ENCODE results near the gene KCNJ5. TPM values are rescaled to one million over a fixed set of nuclear protein-coding genes. Genes with fewer than 3 reads are reported as not detected.

Gene KCNJ5
- total RNA-seq, 2 donors from 2014 or later = 3.5 to 6.9 TPM

DNA sequence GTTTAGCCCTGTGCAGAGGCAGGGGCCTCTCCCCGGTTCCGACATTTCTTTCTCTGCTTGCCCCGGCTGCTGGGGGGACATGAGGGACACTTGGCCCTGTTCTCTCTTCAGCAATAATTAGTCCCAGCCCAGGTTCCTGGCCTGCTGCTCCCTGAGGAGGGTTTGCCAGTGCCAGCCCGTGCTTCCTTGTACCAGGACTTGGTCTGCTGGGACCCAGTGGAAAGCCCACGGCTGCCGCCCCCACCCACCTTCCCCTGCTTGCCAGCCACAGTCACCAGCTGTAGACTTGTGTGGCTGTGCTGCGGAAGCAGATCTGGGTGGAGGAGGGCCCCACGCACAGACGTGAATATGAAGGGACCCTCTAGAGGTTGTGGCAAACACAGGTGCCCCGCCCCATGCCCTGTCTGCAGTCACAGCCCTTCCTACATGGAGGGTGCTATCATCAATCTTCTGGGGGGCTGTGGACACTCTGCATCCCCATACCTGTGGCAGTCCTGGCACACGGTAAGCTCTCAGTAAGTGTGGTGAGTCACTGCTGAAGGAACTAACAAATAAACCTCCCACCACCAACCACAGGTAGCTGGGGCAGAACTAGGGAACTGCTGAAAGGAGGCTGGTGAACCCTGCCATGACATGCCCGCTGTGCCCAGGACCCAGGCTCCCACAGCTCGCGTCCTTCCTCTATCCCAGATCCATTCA is 50.6 kb downstream of the KCNJ5 start:
- H3K9me3 ChIP-seq = no peaks in the 10 kb centered on the region
- TF ChIP-seq, protein P1, sequence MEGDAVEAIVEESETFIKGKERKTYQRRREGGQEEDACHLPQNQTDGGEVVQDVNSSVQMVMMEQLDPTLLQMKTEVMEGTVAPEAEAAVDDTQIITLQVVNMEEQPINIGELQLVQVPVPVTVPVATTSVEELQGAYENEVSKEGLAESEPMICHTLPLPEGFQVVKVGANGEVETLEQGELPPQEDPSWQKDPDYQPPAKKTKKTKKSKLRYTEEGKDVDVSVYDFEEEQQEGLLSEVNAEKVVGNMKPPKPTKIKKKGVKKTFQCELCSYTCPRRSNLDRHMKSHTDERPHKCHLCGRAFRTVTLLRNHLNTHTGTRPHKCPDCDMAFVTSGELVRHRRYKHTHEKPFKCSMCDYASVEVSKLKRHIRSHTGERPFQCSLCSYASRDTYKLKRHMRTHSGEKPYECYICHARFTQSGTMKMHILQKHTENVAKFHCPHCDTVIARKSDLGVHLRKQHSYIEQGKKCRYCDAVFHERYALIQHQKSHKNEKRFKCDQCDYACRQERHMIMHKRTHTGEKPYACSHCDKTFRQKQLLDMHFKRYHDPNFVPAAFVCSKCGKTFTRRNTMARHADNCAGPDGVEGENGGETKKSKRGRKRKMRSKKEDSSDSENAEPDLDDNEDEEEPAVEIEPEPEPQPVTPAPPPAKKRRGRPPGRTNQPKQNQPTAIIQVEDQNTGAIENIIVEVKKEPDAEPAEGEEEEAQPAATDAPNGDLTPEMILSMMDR (IDR thresholded peaks at IDR 0.05) = no peak

GRCh38 chr11:128942272-128942612 is 51.1 kb downstream of the KCNJ5 start:
- H3K27ac ChIP-seq = no peak overlapping the region
- DNase-seq (ENCODE audit: low spot score) (no peak), ATAC-seq (ENCODE audit: insufficient number of reproducible peaks, low FRiP score, low read depth) (no peak)

More for the DNA sequence above, 50.6 kb downstream of the KCNJ5 start:
- H3K4me1 ChIP-seq (ENCODE audit: control insufficient read depth in 1 of 2, low read depth in 2 of 2) = no peaks in the 10 kb centered on the region
- no peaks in the 10 kb centered on the region for H3K27me3 ChIP-seq (replicated peaks; ENCODE audit: insufficient read depth)
- H3K36me3 ChIP-seq = no peaks in the 10 kb centered on the region
- no peak for DNase-seq (ENCODE audit: low spot score)
- ATAC-seq (ENCODE audit: insufficient number of reproducible peaks, low FRiP score, low read depth) = no peak
- no peak overlapping the region for H3K4me3 ChIP-seq
- H3K27ac ChIP-seq = no peak overlapping the region

GRCh38 chr11:128942817-128943427 is 51.8 kb downstream of the KCNJ5 start, which contains the start of gene TP53AIP1:
Gene TP53AIP1 (minus strand): TSS chr11:128942871. CDS start chr11:128937818, 5,053 bp downstream.
- DNase-seq (ENCODE audit: low spot score) = no peak
- TF ChIP-seq, protein P1 (IDR thresholded peaks at IDR 0.05) = no peak
- no peak within 1 kb of the TSS for H3K4me3 ChIP-seq
- no peaks in the 10 kb centered on the region for H3K9me3 ChIP-seq
- H3K4me1 ChIP-seq (ENCODE audit: control insufficient read depth in 1 of 2, low read depth in 2 of 2) = no peaks in the 10 kb centered on the region
- no peaks in the 10 kb centered on the region for H3K36me3 ChIP-seq
- ATAC-seq (ENCODE audit: insufficient number of reproducible peaks, low FRiP score, low read depth) = no peak
- no peaks in the 10 kb centered on the region for H3K27me3 ChIP-seq (replicated peaks; ENCODE audit: insufficient read depth)
- no peak within 1 kb of the TSS for H3K27ac ChIP-seq

More at GRCh38 chr11:128942272-128942612, 51.1 kb downstream of the KCNJ5 start:
- TF ChIP-seq, protein P1 (IDR thresholded peaks at IDR 0.05) = no peak
- no peak overlapping the region for H3K4me3 ChIP-seq
- H3K36me3 ChIP-seq = no peaks in the 10 kb centered on the region
- no peaks in the 10 kb centered on the region for H3K4me1 ChIP-seq (ENCODE audit: control insufficient read depth in 1 of 2, low read depth in 2 of 2)
- H3K27me3 ChIP-seq (replicated peaks; ENCODE audit: insufficient read depth) = no peaks in the 10 kb centered on the region
- no peaks in the 10 kb centered on the region for H3K9me3 ChIP-seq

DNA sequence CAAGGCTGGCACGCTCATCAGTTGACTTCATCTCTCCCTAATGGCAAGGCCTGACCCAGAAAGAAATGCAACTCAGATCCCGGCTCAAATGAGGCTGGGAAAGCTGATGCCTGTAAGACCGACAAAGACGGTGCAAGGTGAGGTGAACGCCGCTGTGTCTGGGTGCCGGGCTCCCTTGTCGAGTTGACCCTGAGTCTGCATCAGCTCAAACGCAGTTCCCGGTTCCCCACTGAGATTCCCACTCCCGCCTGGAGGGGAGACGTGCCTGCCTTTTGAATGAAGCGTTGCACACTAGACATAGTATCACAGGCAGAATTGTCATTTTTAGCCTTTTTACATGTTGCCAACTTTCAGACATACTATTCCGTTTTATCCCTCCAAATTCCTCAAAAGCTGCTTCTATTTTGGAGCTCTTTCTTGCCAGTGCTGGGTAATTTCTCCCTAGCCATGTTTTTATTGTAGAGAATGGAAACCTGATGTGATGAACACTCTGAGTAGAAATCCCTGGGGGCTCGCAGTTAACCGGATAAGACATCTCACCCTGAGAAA is 52.3 kb downstream of the KCNJ5 start:
- Histone ChIP-seq H3K27ac (no peak overlapping the region), H3K27me3 (replicated peaks; ENCODE audit: insufficient read depth) (no peaks in the 10 kb centered on the region), H3K9me3 (no peaks in the 10 kb centered on the region), H3K36me3 (no peaks in the 10 kb centered on the region), H3K4me3 (no peak overlapping the region), H3K4me1 (ENCODE audit: control insufficient read depth in 1 of 2, low read depth in 2 of 2) (no peaks in the 10 kb centered on the region)
- TF ChIP-seq, protein P1 (IDR thresholded peaks at IDR 0.05) = no peak
- DNase-seq (ENCODE audit: low spot score) (no peak), ATAC-seq (ENCODE audit: insufficient number of reproducible peaks, low FRiP score, low read depth) (no peak)

DNA sequence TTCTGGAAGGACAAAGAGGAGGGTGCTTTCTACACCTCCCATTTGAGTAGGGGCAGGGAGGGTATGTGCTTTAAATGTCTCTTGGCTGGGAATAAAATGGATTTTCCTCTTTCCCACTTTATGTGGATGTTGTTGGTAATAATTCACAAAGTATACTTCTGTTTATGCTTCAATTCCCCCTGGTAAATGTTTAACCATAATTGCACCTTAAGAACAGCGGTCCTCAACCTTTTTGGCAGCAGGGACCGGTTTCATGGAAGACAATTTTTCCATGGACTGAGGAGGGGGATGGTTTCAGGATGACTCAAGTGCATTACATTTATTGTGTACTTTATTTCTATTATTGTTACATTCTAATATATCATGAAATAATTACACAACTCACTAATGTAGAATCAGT is 55.5 kb downstream of the KCNJ5 start:
- no peaks in the 10 kb centered on the region for H3K36me3 ChIP-seq
- ATAC-seq (ENCODE audit: insufficient number of reproducible peaks, low FRiP score, low read depth) (no peak), DNase-seq (ENCODE audit: low spot score) (no peak)
- no peaks in the 10 kb centered on the region for H3K27me3 ChIP-seq (replicated peaks; ENCODE audit: insufficient read depth)
- TF ChIP-seq, protein P1 (IDR thresholded peaks at IDR 0.05) = no peak
- H3K4me3 ChIP-seq = no peak overlapping the region
- H3K9me3 ChIP-seq = no peaks in the 10 kb centered on the region
- no peaks in the 10 kb centered on the region for H3K4me1 ChIP-seq (ENCODE audit: control insufficient read depth in 1 of 2, low read depth in 2 of 2)
- no peak overlapping the region for H3K27ac ChIP-seq

Data from thoracic aorta (tissue), 2 donors.